ENCODE measurements around the gene SENP1. TPM values are rescaled to one million over a fixed set of nuclear protein-coding genes. Genes with fewer than 3 reads are reported as not detected.

The SENP1 gene
- total and polyA plus RNA-seq, 9 donors = 6.2 to 28.9 (median 19.7) TPM

DNA sequence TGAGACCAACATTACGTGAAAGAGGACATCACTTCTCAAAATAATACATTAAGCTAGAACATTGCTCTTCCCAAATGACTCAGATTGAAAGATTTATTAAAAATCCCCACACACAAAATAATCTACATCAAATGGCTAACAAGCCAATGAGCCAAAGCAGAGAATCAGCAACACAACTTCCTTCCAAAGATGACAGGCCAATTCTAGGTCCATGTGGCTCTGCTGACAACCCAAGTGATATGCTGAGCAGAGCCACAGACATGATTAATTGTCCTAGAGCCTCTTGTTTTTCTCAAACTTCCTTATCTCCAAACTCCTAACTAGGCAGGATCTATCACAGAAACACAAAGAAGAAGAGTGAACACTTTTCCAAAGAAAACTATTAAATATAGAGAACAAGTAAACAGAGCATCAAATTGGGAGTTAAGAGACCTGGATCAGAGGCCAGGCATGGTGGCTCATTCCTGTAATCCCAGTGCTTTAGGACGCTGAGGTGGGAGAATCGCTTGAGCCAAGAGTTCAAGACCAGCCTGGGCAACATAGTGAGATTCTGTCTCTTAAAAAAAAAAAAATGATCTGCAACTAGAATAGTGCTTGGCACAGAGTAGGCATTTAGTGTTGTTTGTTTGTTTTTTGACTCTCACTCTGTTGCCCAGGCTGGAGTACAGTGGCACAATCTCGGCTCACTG, 38.5 kb downstream of the SENP1 start:
- H3K9me3 ChIP-seq = no peaks in the 10 kb centered on the region
- no peaks in the 10 kb centered on the region for H3K4me1 ChIP-seq (ENCODE audit: insufficient read depth)
- TF ChIP-seq POLR2A (IDR thresholded peaks at IDR 0.05) (no peak), EP300 (IDR thresholded peaks at IDR 0.05) (no peak)
- TF ChIP-seq, protein P1, sequence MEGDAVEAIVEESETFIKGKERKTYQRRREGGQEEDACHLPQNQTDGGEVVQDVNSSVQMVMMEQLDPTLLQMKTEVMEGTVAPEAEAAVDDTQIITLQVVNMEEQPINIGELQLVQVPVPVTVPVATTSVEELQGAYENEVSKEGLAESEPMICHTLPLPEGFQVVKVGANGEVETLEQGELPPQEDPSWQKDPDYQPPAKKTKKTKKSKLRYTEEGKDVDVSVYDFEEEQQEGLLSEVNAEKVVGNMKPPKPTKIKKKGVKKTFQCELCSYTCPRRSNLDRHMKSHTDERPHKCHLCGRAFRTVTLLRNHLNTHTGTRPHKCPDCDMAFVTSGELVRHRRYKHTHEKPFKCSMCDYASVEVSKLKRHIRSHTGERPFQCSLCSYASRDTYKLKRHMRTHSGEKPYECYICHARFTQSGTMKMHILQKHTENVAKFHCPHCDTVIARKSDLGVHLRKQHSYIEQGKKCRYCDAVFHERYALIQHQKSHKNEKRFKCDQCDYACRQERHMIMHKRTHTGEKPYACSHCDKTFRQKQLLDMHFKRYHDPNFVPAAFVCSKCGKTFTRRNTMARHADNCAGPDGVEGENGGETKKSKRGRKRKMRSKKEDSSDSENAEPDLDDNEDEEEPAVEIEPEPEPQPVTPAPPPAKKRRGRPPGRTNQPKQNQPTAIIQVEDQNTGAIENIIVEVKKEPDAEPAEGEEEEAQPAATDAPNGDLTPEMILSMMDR (IDR thresholded peaks at IDR 0.05) = no peak
- no peak overlapping the region for H3K27ac ChIP-seq
- H3K36me3 ChIP-seq = no peaks in the 10 kb centered on the region
- H3K4me3 ChIP-seq = no peak overlapping the region
- H3K27me3 ChIP-seq = no peaks in the 10 kb centered on the region
- no peak for DNase-seq
- intact Hi-C loops (cut with DNase I) = no loop called here
- WGBS, 3 donors = 88 to 96% (median 93%) methylated on average over 4 of the region's 4 CpGs

DNA sequence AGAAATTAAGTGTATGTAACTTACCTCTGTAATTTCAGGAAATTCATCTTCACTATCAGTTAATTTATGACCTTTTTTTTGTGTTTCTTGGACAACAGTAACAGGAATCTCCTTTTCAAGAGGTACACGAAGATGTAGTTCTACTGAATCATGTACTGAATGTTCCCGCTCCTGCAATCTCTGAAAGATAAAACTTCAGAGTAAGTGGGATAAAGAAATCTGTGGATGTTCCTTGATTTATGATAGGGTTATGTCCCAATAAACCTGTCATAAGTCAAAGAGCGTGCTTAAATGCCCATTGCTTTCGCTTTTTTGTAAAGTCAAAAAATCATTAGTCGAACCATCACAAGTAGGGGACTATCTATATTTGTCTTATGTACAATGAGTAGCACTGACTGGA, 40.8 kb downstream of the SENP1 start:
- Histone ChIP-seq H3K36me3 (no peaks in the 10 kb centered on the region), H3K4me3 (no peak overlapping the region), H3K9me3 (no peaks in the 10 kb centered on the region), H3K4me1 (ENCODE audit: insufficient read depth) (no peaks in the 10 kb centered on the region), H3K27me3 (no peaks in the 10 kb centered on the region), H3K27ac (no peak overlapping the region)
- intact Hi-C loops (cut with DNase I) = no loop called here
- no peak for DNase-seq
- TF ChIP-seq, protein P1 (IDR thresholded peaks at IDR 0.05) = no peak
- no peak for TF ChIP-seq EP300 (IDR thresholded peaks at IDR 0.05)
- TF ChIP-seq POLR2A (IDR thresholded peaks at IDR 0.05) = no peak
- 73 to 87% (median 85%) methylated on average over 5 of the region's 5 CpGs for WGBS, 3 donors

DNA sequence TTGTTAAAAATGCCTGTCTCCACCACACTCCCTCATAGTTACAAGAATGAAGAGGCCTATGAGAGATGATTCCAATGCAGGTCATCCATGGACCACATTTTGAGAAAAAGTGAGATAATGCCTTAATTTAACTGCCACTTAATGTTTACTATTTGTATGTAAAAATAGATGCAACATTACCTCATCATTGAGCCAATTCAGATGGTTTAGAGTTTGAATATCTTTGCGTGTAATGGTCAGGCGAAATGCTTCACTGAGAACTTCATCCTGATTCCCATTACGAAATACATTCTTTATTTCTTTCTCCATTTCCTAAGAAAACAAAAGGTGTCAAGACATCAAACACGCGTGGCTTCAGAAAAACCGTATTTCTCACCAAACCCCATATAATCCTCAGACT, 42.3 kb downstream of the SENP1 start:
- Histone ChIP-seq H3K9me3 (no peaks in the 10 kb centered on the region), H3K36me3 (no peaks in the 10 kb centered on the region), H3K4me3 (no peak overlapping the region), H3K4me1 (ENCODE audit: insufficient read depth) (no peaks in the 10 kb centered on the region), H3K27ac (no peak overlapping the region), H3K27me3 (no peaks in the 10 kb centered on the region)
- no peak for DNase-seq
- intact Hi-C loops (cut with DNase I) = no loop called here
- no peak for TF ChIP-seq POLR2A (IDR thresholded peaks at IDR 0.05)
- TF ChIP-seq, protein P1 (IDR thresholded peaks at IDR 0.05) = no peak
- no peak for TF ChIP-seq EP300 (IDR thresholded peaks at IDR 0.05)
- 95% methylated on average over 6 of the region's 6 CpGs for WGBS, 3 donors

DNA sequence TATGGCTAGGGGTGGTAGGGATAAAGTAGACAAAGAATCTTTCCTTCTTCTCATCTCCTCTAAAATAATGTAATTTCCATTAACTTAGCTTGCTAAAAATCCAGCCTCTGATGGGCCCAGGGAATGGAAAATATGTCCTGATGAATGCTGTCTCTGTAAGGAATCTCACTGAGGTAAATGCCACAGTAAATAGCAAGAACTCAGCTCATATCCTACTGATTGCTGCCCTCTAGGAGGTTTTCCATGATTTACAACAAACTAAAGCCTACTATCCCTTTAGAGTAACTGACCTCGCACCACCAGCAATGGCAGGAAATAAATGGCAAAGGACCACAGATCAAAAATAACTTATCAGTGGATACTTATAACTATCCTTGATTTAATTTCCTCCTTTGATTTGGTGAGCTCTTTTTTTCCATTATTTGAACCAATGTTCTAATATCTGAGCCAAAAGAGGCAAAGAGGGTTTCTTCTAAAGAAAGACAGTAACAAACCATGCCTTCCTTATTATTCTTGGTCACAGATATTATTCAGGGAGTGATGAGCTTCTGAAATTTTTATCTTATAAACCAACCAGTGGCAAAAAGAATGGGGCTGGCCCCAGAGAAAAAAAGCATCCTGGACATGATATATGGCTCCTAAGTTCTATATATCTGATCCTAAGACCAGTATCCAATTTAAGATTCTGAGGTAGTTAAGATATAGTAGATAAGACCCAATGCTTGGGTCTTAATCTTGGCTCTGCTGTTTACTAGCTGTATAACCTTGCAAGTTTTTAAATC, 43.8 kb downstream of the SENP1 start:
- H3K36me3 ChIP-seq = no peaks in the 10 kb centered on the region
- TF ChIP-seq POLR2A (IDR thresholded peaks at IDR 0.05) = no peak
- TF ChIP-seq, protein P1 (IDR thresholded peaks at IDR 0.05) = no peak
- TF ChIP-seq EP300 (IDR thresholded peaks at IDR 0.05) = no peak

More for the DNA sequence above, 43.8 kb downstream of the SENP1 start:
- intact Hi-C loops (cut with DNase I) = no loop called here
- Histone ChIP-seq H3K9me3 (no peaks in the 10 kb centered on the region), H3K4me1 (ENCODE audit: insufficient read depth) (no peaks in the 10 kb centered on the region), H3K27ac (no peak overlapping the region), H3K4me3 (no peak overlapping the region), H3K27me3 (no peaks in the 10 kb centered on the region)
- no peak for DNase-seq
- 88 to 93% (median 91%) methylated on average over 1 of the region's 1 CpG for WGBS, 3 donors

All from ovary (tissue), 9 donors.